HG03354 (cell line): ENCODE measurements around the gene LCN6.
A peak's percentile ranks its signal among the peaks of the same experiment; 100 is the strongest.

ENCODE experiments used
- ATAC-seq: cut with Tn5 transposase; IDR thresholded peaks from one replicate; pipeline ENCODE4 v1.9.1; 2021; ENCODE audit warnings: mild to moderate bottlenecking; ENCODE audit not compliant: unreplicated experiment, poor library complexity, severe bottlenecking

The LCN6 gene

GRCh38 chr9:136729926-136730325 is 18.4 kb downstream of the LCN6 start:
- no peak for ATAC-seq

DNA sequence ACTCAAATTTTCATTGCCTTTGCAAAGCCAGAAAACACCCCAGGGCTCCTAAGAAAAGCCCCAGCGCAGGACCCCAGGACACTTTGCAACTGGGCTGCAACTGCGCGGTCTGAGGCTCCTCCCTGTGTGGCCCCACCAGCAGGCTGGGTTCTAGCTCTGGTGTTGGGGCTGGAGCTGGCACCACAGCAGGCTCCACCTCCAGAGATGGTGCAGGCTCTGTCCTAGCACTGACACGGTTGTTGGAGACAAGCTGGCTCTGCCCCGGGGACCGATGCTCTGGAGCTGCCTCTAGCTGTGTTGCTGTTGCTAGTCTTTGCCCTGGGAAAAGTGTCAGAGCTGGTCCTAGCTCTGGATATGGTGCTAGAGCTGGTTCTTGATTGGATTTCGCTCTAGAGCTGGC is 19.2 kb downstream of the LCN6 start:
- ATAC-seq = no peak

- peak; percentile 25 for ATAC-seq
Observed at GRCh38 chr9:136728548-136729123, 19.7 kb downstream of the LCN6 start.

GRCh38 chr9:136728080-136728547 is 20.2 kb downstream of the LCN6 start:
- peak; percentile 70 for ATAC-seq

- ATAC-seq = no peak
Observed at GRCh38 chr9:136726631-136727191, 21.6 kb downstream of the LCN6 start.

- ATAC-seq = no peak
Observed at GRCh38 chr9:136726118-136726517, 22.2 kb downstream of the LCN6 start.

DNA sequence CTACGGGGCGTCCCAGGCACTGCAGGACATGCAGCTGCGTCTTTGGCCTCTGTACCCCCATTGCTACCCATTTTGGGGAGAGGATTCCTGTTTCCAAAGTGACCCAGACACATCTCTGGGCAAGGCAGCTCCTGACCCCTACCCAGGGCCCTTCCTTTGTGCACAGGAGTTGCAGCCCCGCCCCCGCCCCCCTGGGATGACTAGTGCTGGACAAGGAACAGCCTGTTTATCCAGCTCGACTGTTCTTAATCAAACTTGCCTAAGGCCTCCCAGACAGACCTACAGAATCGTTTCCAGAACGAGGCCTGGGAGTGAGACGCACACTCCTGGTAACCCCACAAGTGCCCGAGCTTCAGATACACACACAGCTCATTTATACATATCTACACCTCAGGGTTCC is 22.7 kb downstream of the LCN6 start:
- no peak for ATAC-seq

- no peak for ATAC-seq
Observed at GRCh38 chr9:136724772-136725171, 23.6 kb downstream of the LCN6 start.

DNA sequence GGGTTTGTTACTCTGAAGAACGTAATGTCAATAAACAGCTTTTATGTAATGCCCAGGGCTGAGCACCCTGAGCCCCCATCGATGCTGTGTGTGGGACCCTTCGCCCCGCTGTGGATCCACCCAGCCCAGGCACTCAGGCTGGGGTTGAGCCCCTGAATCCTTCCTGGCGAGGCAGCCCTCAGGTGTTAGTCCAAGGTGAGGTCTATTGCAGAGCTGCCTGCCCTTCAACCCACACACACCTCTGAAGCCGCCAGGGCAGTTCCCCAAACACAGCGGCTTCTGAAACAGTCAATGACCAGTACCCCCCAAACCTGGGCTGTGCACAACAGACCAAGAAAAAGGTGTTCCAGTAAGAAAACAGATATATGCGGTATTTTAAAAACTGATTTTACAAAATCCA is 24.3 kb downstream of the LCN6 start:
- ATAC-seq = no peak

GRCh38 chr9:136723362-136723976 is 24.9 kb downstream of the LCN6 start:
- no peak for ATAC-seq

- ATAC-seq = no peak
Observed at GRCh38 chr9:136722969-136723356, 25.4 kb downstream of the LCN6 start.

- ATAC-seq = no peak
Observed at GRCh38 chr9:136722093-136722968, 26.0 kb downstream of the LCN6 start.

GRCh38 chr9:136721339-136722092 is 26.8 kb downstream of the LCN6 start:
- no peak for ATAC-seq

- ATAC-seq = no peak
Observed at GRCh38 chr9:136720898-136721338, 27.4 kb downstream of the LCN6 start.

DNA sequence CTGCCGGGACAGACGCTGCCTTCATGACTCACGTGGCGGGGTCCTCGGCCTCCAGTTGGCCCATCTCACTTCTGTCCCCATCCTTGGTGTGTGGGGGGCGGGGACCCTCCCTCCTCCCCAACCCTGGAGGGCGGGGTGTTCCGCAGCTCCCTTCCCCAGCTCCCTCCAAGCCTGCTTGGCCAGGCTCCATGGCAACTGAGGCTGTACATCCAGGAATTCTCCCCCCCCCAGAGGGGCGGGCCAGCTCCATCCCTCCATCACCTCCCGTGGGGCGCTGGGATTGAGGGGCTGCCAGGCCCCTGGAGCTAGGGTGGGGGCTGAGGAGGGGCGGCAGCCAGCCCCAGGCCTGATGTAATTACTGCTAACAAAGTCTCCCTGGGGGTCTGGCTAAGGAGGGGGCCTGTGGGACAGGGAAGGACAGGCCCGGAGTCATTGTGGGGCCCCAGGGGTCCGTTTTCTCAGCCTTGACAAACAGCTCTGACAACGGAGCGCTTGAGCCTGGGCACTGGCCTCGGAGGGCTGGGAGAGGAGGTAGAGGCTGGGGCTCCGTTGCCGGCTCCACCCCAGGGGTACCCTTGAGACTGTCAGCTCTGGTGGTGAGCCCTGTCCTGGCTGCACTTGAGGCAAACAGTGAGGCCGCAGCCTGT is 28.0 kb downstream of the LCN6 start:
- no peak for ATAC-seq

DNA sequence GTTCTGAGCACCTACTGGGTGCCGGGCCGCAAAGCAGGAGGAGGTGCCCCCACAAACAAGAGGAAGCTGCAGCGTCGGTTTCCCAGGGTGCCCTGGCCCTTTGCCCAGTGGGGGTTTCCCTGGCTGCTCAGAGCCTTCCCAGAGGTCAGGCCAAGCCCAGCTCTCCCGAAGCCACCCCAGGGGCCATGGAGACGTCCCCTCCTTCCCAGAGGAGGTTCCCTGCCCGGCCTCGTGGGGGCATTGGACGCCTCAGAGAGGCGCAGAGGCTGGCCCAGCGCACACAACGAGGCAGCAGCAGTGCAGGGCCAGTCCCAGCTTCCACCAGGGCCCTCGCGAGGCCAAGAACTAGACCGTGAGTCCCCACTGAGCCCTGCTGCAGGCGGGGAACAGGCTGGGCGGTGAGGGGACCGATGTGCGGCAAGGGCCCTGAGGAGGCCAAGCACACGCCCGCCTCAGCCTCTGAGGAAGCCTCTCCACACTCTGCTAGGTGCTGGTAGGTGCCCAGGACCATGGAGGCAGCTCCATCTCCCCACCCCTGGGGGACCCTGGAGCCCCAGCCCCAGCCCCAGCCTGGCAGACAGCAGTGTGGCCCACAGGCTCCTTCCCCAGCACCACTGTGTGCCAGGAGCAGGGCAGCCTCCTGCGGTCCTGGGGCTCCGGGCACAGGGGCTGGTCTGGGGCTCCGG is 29.0 kb downstream of the LCN6 start:
- no peak for ATAC-seq

DNA sequence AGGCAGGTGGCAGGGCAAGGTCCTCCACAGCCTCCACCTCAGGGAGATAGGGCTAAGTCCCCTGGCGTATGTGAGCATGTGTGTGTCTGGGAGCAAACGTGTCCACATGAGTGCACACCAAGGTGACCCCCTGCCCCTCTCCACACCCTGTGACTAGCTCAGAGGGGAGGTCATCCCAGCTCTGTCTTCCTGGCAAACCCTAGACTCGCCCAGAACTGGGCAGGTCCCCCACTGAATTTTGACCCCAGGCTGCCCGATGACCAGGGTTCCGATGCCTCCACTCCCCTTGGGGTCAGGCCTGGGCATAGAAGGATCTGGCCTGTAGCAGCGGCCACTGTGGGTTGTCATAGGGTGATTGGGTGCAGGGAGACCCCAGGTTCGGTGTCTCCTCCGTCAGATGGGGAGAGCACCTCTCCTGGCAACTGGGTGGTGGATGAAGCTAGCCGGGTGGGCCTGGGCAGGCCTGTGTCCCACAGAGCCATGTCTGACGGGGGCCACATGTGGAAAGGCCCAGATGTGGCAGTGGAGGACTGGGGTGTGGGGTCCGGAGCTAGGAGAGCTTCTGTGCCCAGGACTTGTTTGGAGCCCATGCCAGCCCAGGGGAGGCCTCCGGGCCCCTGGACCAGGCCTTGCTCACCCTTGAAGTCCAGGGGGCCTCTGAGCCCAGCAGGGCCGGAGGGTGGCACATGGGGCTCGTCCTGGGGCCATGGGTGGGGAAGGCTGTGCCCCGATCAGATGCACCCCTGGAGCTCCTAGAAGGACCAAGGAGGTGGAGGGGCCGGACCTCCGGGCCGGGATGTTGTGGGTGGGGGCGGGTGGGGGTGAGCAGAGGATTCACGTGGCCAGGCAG is 29.8 kb downstream of the LCN6 start:
- ATAC-seq = no peak

DNA sequence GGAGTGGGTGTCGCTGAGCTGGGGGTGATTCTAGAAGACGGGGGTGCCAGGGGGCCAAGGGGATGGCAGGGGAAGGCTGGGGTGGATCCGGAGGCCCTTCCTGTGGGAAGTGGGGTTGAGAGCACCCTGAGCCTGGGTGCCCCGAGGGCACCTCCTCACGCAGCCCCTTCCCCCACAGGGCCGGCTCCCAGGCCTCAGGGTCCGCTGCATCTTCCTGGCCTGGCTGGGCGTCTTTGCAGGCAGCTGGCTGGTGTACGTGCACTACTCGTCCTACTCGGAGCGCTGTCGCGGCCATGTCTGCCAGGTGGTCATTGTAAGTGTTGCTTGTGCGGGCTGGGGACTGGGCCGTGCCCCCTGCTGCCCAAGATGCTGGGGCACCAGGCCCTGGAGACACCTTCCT is 30.9 kb downstream of the LCN6 start:
- no peak for ATAC-seq
